Heart left ventricle (tissue), 13 donors: ENCODE data around the gene ZNF30.

Experiments used
- CTCF ChIP-seq, 12 donors: fragments of 200-600 bp; sonication (generic) in 4 of 12; IDR thresholded peaks; one replicate each; pipeline versions ENCODE4 v1.5.0 to v1.8.0; 2018 to 2022; ENCODE audit warnings: antibody characterized with exemption in 12 of 12, mild to moderate bottlenecking in 5 of 12
- POLR2A ChIP-seq, 2 donors: fragments of 450-650 bp; IDR thresholded peaks; one replicate each; pipeline ENCODE4 v1.6.1; 2017; ENCODE audit warnings: antibody characterized with exemption in 2 of 2, mild to moderate bottlenecking in 2 of 2, moderate library complexity in 2 of 2
- donor health status: ischemic (EF 13 %, LVEDD 7.1; RV severe dilation, severe dysfunction).
- donor health status: DM: no; HTN: yes; CAD: no.
- donor health status: DM: no; HTN: no; CAD: no.
- donor health status: ischemic (EF 25% LVEDD 6.9; RV normal size, moderate dysfunction).
- donor health status: ischemic (EF 25% LVEDD 5.7; RV mildly dilated, moderate dysfunction).
- donor health status: ischemic (EF 35%, LVEDD 5.7; RV mildly dilated, moderate dysfunction).
- donor health status: nonischemic (EF 11% LVEDD 7.7; RV severe dilation, severe dysfunction).
- donor health status: DM: yes; HTN: yes; CAD: no.
- donor health status: PGD.
- donor health status: ischemic (EF 29% LVEDD 5.4; RV normal size, mild dysfunction).
- donor health status: nonischemic (EF 23%, LVEDD 6.1; RV moderate dilation, normal function).

- TF ChIP-seq CTCF (IDR thresholded peaks at IDR 0.05): no peak
- TF ChIP-seq POLR2A (IDR thresholded peaks at IDR 0.05): no peak
These were observed 8.5 kb upstream of the ZNF30 start for GRCh38 chr19:34918190-34918589.
